GM23338 (cell line): Measurements from ENCODE around the gene GLS. TPM values are rescaled to one million over a fixed set of nuclear protein-coding genes. Genes with fewer than 3 reads are reported as not detected.

Source experiments
- ATAC-seq: fragments of 200-7000 bp; cut with Tn5 transposase; 3 replicates; pipeline ENCODE4 v1.9.1; 2020
- DNase-seq: peaks from one replicate; pipeline ENCODE4 v3.0.0-alpha.2; 2015; ENCODE audit warnings: low spot score
- H2AFZ ChIP-seq: fragments of 200-600 bp; sonication (generic); 2 replicates; pipeline ENCODE4 v1.8.0; 2016; ENCODE audit warnings: antibody characterized with exemption, mild to moderate bottlenecking, moderate library complexity
- H3F3A ChIP-seq: fragments of 200-600 bp; sonication (generic); replicated peaks from 2 replicates; pipeline ENCODE4 v1.8.0; 2017; ENCODE audit warnings: antibody characterized with exemption, mixed run types, low read depth
- H3K27ac ChIP-seq: fragments of 200-600 bp; sonication (generic); 2 replicates; pipeline ENCODE4 v1.6.1; 2016; ENCODE audit warnings: low read depth
- H3K27me3 ChIP-seq: fragments of 200-600 bp; sonication (generic); 2 replicates; pipeline ENCODE4 v1.8.0; 2016; ENCODE audit warnings: mild to moderate bottlenecking, mixed run types, moderate library complexity; ENCODE audit not compliant: insufficient read depth
- H3K36me3 ChIP-seq: fragments of 200-600 bp; sonication (generic); 2 replicates; pipeline ENCODE4 v1.8.0; 2016; ENCODE audit warnings: mild to moderate bottlenecking; ENCODE audit not compliant: insufficient read depth
- H3K4me1 ChIP-seq: fragments of 200-600 bp; sonication (generic); 2 replicates; pipeline ENCODE4 v1.8.0; 2016; ENCODE audit warnings: mild to moderate bottlenecking, moderate library complexity; ENCODE audit not compliant: insufficient read depth
- H3K4me2 ChIP-seq: fragments of 200-600 bp; sonication (generic); 2 replicates; pipeline ENCODE4 v1.7.1; 2017; ENCODE audit warnings: mixed run types
- H3K4me3 ChIP-seq: fragments of 200-600 bp; sonication (generic); 2 replicates; pipeline ENCODE4 v1.6.1; 2016; ENCODE audit warnings: mixed run types
- H3K79me2 ChIP-seq: fragments of 200-600 bp; sonication (generic); replicated peaks from 2 replicates; pipeline ENCODE4 v1.8.0; 2017; ENCODE audit warnings: mild to moderate bottlenecking; ENCODE audit not compliant: insufficient read depth
- H3K9me2 ChIP-seq: fragments of 200-600 bp; sonication (generic); 2 replicates; pipeline ENCODE4 v1.8.0; 2017; ENCODE audit not compliant: insufficient read depth
- H4K20me1 ChIP-seq: fragments of 200-600 bp; sonication (generic); replicated peaks from 2 replicates; pipeline ENCODE4 v1.8.0; 2017; ENCODE audit warnings: mild to moderate bottlenecking; ENCODE audit not compliant: insufficient read depth
- H3K27ac Mint-ChIP-seq: 2 replicates; pipeline ENCODE4 v1.8.0; 2020; ENCODE audit warnings: inconsistent platforms, mild to moderate bottlenecking, moderate library complexity, mixed read lengths
- H3K27me3 Mint-ChIP-seq: 3 replicates; pipeline ENCODE4 v1.8.0; 2022; ENCODE audit warnings: low read depth, mild to moderate bottlenecking, moderate library complexity, mixed read lengths, inconsistent platforms; ENCODE audit not compliant: insufficient read depth, poor library complexity
- H3K36me3 Mint-ChIP-seq: 3 replicates; pipeline ENCODE4 v1.8.0; 2021; ENCODE audit warnings: low read depth, mild to moderate bottlenecking, inconsistent platforms, moderate library complexity, mixed read lengths
- H3K4me1 Mint-ChIP-seq: 3 replicates; pipeline ENCODE4 v1.8.0; 2020; ENCODE audit warnings: mild to moderate bottlenecking, inconsistent platforms, mixed read lengths
- H3K4me3 Mint-ChIP-seq: 3 replicates; pipeline ENCODE4 v1.8.0; 2021; ENCODE audit warnings: moderate library complexity, mild to moderate bottlenecking, inconsistent platforms, mixed read lengths
- H3K9me3 Mint-ChIP-seq: 3 replicates; pipeline ENCODE4 v1.8.0; 2020; ENCODE audit warnings: moderate library complexity, mild to moderate bottlenecking, inconsistent platforms, mixed read lengths
- CREB1 ChIP-seq: fragments of 250-450 bp; sonication (Bioruptor Pico); IDR thresholded peaks from 2 replicates; pipeline ENCODE4 v1.5.0; 2020; ENCODE audit warnings: low read depth, mild to moderate bottlenecking, moderate library complexity
- JUNB ChIP-seq: IDR thresholded peaks from one replicate; pipeline ENCODE4 v1.6.1; 2016; ENCODE audit warnings: antibody characterized with exemption; ENCODE audit not compliant: unreplicated experiment
- NANOG ChIP-seq: IDR thresholded peaks from 2 replicates; pipeline ENCODE4 v1.6.1; 2016; ENCODE audit warnings: antibody characterized with exemption, borderline replicate concordance
- POLR2AphosphoS5 ChIP-seq: IDR thresholded peaks from 2 replicates; pipeline ENCODE4 v1.6.1; 2016; ENCODE audit warnings: antibody characterized with exemption, low read depth
- ZNF114 ChIP-seq: fragments of 250-450 bp; sonication (Bioruptor Pico); IDR thresholded peaks from 2 replicates; pipeline ENCODE4 v1.5.0; 2020; ENCODE audit warnings: mild to moderate bottlenecking, moderate library complexity
- polyA plus RNA-seq: library from polyadenylated mRNA; unstranded; fragments of >200 nt; fragmentation: Nextera tagmentation; extraction: Ambion mirVana; gene quantifications from 2 replicates; pipeline ENCODE4 v1.2.1, GENCODE V29; 2016
- total RNA-seq: library from RNA; depleted of rRNA; stranded (reverse); fragments of >200 nt; shearing (Covaris generic); gene quantifications from 2 replicates; pipeline ENCODE4 v1.2.3, GENCODE V29; 2014
- TF ChIP-seq, protein P1 (sequence below): IDR thresholded peaks from one replicate; pipeline ENCODE4 v1.6.1; 2018; ENCODE audit warnings: antibody characterized with exemption; ENCODE audit not compliant: unreplicated experiment
- TF ChIP-seq, protein P2 (sequence below): IDR thresholded peaks from 2 replicates; pipeline ENCODE4 v1.6.1; 2016; ENCODE audit warnings: antibody characterized with exemption

GLS gene
- total and polyA plus RNA-seq, 2 experiments from 2014 or later, result 38.1 to 172 TPM

DNA sequence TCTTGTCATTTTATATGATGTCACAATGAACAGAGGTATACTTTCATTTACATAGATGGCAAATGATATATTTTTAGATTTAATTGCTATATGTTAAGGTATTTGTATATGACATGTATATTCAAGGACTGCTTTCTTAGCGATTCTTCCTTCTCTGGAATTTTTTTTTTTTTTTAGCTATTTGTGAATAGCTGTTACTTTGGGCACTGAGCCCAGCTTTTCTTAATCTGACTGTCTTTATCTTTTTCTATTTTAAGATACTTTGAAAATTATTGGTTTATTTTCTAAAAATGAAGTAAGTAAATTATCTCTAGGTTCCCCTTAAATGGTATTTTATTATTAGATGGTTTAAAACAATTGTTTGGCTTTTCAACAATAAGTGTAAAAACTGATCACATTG, 4.0 kb upstream of the GLS start:
- no peaks in the 10 kb centered on the region for H3K4me1 ChIP-seq
- no peaks in the 10 kb centered on the region for H4K20me1 ChIP-seq
- peaks cover 1% of the 10 kb centered on the region; the same call in 1 of the 2 replicates for H3K9me2 ChIP-seq
- peaks cover 3% of the 10 kb centered on the region for H3K27me3 Mint-ChIP-seq
- no peaks in the 10 kb centered on the region for H3K36me3 ChIP-seq
- no peaks in the 10 kb centered on the region for H3K27me3 ChIP-seq
- no peak overlapping the region for H3K4me3 ChIP-seq
- H3K4me3 Mint-ChIP-seq, result no peak overlapping the region
- TF ChIP-seq JUNB (no peak), CREB1 (no peak)
- H3K27ac ChIP-seq, result no peak overlapping the region
- peaks cover 3% of the 10 kb centered on the region; the same call in 1 of the 3 replicates for H3K4me1 Mint-ChIP-seq
- H3F3A ChIP-seq, result no peaks in the 10 kb centered on the region
- H3K27ac Mint-ChIP-seq, result no peak overlapping the region
- no peaks in the 10 kb centered on the region; the same call in 2 of the 3 replicates for H3K9me3 Mint-ChIP-seq
- no peak for DNase-seq
- H3K36me3 Mint-ChIP-seq, result no peaks in the 10 kb centered on the region
- no peak for ATAC-seq
- no peak overlapping the region for H2AFZ ChIP-seq
- H3K79me2 ChIP-seq, result no peaks in the 10 kb centered on the region
- H3K4me2 ChIP-seq, result no peak overlapping the region

DNA sequence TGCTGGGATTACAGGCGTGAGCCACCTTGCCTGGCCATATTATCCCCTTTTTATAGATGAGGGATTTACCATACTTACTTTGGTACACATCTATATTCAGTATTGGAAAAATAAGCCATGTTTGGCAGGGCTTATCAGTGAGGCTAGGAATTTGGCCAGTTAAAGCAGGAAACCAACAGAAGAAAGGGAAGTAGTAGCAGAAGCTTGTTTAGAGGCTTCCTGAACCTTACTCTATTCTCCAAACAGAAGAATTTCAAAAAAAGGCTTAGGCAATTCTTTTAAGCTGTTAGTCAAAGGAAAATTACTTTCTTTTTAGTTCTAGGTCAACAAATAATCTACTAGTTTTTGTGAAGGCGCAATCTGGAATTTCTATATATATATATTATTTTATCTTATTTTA, 3.2 kb upstream of the GLS start:
- Mint-ChIP-seq H3K27me3 (peaks cover 3% of the 10 kb centered on the region), H3K4me1 (peaks cover 8% of the 10 kb centered on the region; the same call in 2 of the 3 replicates), H3K36me3 (peaks cover 6% of the 10 kb centered on the region; the same call in 2 of the 3 replicates), H3K27ac (no peak overlapping the region), H3K4me3 (no peak overlapping the region), H3K9me3 (no peaks in the 10 kb centered on the region; the same call in 2 of the 3 replicates)
- Histone ChIP-seq H3K36me3 (no peaks in the 10 kb centered on the region), H3K27ac (no peak overlapping the region), H3K4me1 (no peaks in the 10 kb centered on the region), H2AFZ (no peak overlapping the region), H3F3A (no peaks in the 10 kb centered on the region), H3K79me2 (peaks cover 6% of the 10 kb centered on the region), H4K20me1 (no peaks in the 10 kb centered on the region), H3K4me3 (no peak overlapping the region), H3K4me2 (no peak overlapping the region), H3K9me2 (no peaks in the 10 kb centered on the region), H3K27me3 (no peaks in the 10 kb centered on the region)
- TF ChIP-seq NANOG (no peak), CREB1 (no peak), POLR2AphosphoS5 (no peak), JUNB (no peak), ZNF114 (CRISPR knock-in tag) (no peak)
- TF ChIP-seq, protein P1, sequence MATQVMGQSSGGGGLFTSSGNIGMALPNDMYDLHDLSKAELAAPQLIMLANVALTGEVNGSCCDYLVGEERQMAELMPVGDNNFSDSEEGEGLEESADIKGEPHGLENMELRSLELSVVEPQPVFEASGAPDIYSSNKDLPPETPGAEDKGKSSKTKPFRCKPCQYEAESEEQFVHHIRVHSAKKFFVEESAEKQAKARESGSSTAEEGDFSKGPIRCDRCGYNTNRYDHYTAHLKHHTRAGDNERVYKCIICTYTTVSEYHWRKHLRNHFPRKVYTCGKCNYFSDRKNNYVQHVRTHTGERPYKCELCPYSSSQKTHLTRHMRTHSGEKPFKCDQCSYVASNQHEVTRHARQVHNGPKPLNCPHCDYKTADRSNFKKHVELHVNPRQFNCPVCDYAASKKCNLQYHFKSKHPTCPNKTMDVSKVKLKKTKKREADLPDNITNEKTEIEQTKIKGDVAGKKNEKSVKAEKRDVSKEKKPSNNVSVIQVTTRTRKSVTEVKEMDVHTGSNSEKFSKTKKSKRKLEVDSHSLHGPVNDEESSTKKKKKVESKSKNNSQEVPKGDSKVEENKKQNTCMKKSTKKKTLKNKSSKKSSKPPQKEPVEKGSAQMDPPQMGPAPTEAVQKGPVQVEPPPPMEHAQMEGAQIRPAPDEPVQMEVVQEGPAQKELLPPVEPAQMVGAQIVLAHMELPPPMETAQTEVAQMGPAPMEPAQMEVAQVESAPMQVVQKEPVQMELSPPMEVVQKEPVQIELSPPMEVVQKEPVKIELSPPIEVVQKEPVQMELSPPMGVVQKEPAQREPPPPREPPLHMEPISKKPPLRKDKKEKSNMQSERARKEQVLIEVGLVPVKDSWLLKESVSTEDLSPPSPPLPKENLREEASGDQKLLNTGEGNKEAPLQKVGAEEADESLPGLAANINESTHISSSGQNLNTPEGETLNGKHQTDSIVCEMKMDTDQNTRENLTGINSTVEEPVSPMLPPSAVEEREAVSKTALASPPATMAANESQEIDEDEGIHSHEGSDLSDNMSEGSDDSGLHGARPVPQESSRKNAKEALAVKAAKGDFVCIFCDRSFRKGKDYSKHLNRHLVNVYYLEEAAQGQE, result no peak
- TF ChIP-seq, protein P2, sequence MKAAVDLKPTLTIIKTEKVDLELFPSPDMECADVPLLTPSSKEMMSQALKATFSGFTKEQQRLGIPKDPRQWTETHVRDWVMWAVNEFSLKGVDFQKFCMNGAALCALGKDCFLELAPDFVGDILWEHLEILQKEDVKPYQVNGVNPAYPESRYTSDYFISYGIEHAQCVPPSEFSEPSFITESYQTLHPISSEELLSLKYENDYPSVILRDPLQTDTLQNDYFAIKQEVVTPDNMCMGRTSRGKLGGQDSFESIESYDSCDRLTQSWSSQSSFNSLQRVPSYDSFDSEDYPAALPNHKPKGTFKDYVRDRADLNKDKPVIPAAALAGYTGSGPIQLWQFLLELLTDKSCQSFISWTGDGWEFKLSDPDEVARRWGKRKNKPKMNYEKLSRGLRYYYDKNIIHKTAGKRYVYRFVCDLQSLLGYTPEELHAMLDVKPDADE, result no peak
- no peak for ATAC-seq
- DNase-seq, result no peak
